Chondrocyte (in vitro differentiated cells): ENCODE results near the gene ANTXR1. TPM values are rescaled to one million over a fixed set of nuclear protein-coding genes. Genes with fewer than 3 reads are reported as not detected.

Experiments used
- DNase-seq: peaks from one replicate; pipeline ENCODE4 v3.0.0; 2021; ENCODE audit warnings: mixed read lengths, low spot score
- H3K27ac Mint-ChIP-seq: one replicate; pipeline ENCODE4 v1.8.0; 2021; ENCODE audit warnings: mild to moderate bottlenecking, moderate library complexity, mixed read lengths; ENCODE audit not compliant: unreplicated experiment
- H3K27me3 Mint-ChIP-seq: 2 replicates; pipeline ENCODE4 v1.8.0; 2021; ENCODE audit warnings: low read depth, mixed read lengths
- H3K36me3 Mint-ChIP-seq: 2 replicates; pipeline ENCODE4 v1.8.0; 2021; ENCODE audit warnings: low read depth, mixed read lengths
- H3K4me1 Mint-ChIP-seq: 2 replicates; pipeline ENCODE4 v1.8.0; 2021; ENCODE audit warnings: low read depth, mild to moderate bottlenecking, mixed read lengths
- H3K4me3 Mint-ChIP-seq: one replicate; pipeline ENCODE4 v1.8.0; 2021; ENCODE audit warnings: mild to moderate bottlenecking, moderate library complexity, mixed read lengths; ENCODE audit not compliant: unreplicated experiment
- H3K9me3 Mint-ChIP-seq: 2 replicates; pipeline ENCODE4 v1.8.0; 2021; ENCODE audit warnings: low read depth, mixed read lengths
- total RNA-seq: library from RNA; stranded (reverse); gene quantifications from 3 replicates; pipeline ENCODE4 v1.2.1, GENCODE V29; 2021
- TF ChIP-seq, protein P1 (sequence below): fragments of 200-600 bp; sonication (generic); IDR thresholded peaks from 2 replicates; pipeline ENCODE4 v1.5.0; 2021; ENCODE audit warnings: antibody characterized with exemption, mild to moderate bottlenecking, moderate library complexity

ANTXR1 gene
- total RNA-seq, 1 donor from 2014 or later, result 351 TPM

DNA sequence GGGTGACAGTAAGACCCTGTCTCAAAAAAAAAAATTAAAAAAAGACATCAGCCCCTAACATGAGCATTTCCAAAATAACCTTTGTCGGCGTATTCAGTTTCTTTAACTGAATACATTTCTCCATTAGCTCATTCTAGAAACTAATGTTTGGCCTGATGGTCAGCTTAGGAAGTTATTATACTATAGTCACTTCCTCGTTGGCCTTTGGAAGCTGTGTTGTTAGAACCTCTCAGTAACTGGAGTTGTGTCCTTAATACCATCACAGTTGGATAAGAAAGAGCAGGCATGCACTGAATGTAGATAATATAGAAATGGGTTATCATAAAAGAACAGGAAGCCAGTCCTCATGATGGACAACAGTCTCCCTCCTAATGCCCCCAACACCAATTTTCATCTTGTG is 112.8 kb downstream of the ANTXR1 start:
- Mint-ChIP-seq H3K27me3 (no peaks in the 10 kb centered on the region), H3K4me3 (no peak overlapping the region), H3K4me1 (peaks cover 37% of the 10 kb centered on the region), H3K9me3 (no peaks in the 10 kb centered on the region), H3K36me3 (peaks cover 38% of the 10 kb centered on the region), H3K27ac (no peak overlapping the region)
- DNase-seq, result no peak
- TF ChIP-seq, protein P1, sequence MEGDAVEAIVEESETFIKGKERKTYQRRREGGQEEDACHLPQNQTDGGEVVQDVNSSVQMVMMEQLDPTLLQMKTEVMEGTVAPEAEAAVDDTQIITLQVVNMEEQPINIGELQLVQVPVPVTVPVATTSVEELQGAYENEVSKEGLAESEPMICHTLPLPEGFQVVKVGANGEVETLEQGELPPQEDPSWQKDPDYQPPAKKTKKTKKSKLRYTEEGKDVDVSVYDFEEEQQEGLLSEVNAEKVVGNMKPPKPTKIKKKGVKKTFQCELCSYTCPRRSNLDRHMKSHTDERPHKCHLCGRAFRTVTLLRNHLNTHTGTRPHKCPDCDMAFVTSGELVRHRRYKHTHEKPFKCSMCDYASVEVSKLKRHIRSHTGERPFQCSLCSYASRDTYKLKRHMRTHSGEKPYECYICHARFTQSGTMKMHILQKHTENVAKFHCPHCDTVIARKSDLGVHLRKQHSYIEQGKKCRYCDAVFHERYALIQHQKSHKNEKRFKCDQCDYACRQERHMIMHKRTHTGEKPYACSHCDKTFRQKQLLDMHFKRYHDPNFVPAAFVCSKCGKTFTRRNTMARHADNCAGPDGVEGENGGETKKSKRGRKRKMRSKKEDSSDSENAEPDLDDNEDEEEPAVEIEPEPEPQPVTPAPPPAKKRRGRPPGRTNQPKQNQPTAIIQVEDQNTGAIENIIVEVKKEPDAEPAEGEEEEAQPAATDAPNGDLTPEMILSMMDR, result no peak

DNA sequence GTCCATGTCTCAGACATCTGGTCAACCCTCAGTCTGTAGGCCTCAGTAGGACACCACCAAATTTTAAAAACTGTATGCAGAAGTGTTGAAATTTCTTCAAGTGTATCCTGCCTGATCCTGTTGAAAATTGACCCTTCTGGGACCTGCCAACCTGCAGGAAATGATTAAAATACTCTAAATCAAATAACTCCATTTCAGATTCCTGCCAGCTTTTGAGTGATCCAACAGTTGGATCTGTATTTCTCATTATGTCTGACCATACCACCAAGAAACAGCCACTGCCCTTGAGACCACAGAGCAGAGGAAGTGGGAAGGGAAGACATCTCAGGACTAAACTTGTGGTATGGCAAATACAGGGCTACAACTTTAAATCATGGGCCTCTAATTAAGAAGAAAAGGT is 113.4 kb downstream of the ANTXR1 start:
- H3K36me3 Mint-ChIP-seq, result peaks cover 40% of the 10 kb centered on the region
- H3K4me1 Mint-ChIP-seq, result peaks cover 32% of the 10 kb centered on the region
- TF ChIP-seq, protein P1, result no peak
- no peak overlapping the region for H3K27ac Mint-ChIP-seq
- H3K9me3 Mint-ChIP-seq, result no peaks in the 10 kb centered on the region
- DNase-seq, result no peak
- H3K27me3 Mint-ChIP-seq, result no peaks in the 10 kb centered on the region
- no peak overlapping the region for H3K4me3 Mint-ChIP-seq

DNA sequence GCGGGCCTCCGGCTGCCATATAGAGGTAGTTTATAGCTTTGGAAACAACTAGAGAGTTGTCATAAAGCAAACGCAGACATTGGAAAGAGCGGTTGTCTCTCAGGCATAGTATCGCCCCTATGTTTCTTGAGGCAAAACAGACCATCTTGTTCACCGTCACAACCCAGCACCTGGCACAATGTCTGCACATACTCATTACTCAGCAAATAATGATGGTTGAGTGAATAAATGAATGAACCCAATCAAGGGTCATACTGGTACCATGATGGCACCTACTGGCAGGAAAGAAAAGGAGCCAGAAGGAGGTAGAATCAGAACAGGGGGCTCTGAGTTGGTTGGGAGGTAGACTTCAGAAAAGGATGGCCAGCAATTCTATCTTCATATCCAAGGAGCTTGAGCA is 118.5 kb downstream of the ANTXR1 start:
- Mint-ChIP-seq H3K27ac (no peak overlapping the region), H3K9me3 (no peaks in the 10 kb centered on the region), H3K27me3 (no peaks in the 10 kb centered on the region), H3K4me3 (no peak overlapping the region), H3K4me1 (peaks cover 44% of the 10 kb centered on the region), H3K36me3 (peaks cover 34% of the 10 kb centered on the region)
- TF ChIP-seq, protein P1, result no peak
- no peak for DNase-seq

- TF ChIP-seq, protein P1, result no peak
- H3K27me3 Mint-ChIP-seq, result no peaks in the 10 kb centered on the region
- H3K4me3 Mint-ChIP-seq, result no peak overlapping the region
- no peak for DNase-seq
- peak overlapping the region; percentile 45 for H3K27ac Mint-ChIP-seq
- H3K4me1 Mint-ChIP-seq, result peaks cover 42% of the 10 kb centered on the region
- no peaks in the 10 kb centered on the region for H3K9me3 Mint-ChIP-seq
- peaks cover 33% of the 10 kb centered on the region for H3K36me3 Mint-ChIP-seq
Measured at GRCh38 chr2:69131983-69132675, 119.2 kb downstream of the ANTXR1 start.

GRCh38 chr2:69132960-69133590 is 120.1 kb downstream of the ANTXR1 start:
- Mint-ChIP-seq H3K27me3 (no peaks in the 10 kb centered on the region), H3K27ac (peak overlapping the region; percentile 63), H3K4me1 (peaks cover 44% of the 10 kb centered on the region), H3K9me3 (no peaks in the 10 kb centered on the region), H3K36me3 (peaks cover 28% of the 10 kb centered on the region), H3K4me3 (no peak overlapping the region)
- DNase-seq, result no peak
- TF ChIP-seq, protein P1, result no peak
